H1 (cell line): ENCODE data around the gene PIK3R1. TPM values are rescaled to one million over a fixed set of nuclear protein-coding genes. Genes with fewer than 3 reads are reported as not detected.

ENCODE experiments used
- CTCF ChIA-PET: fragments of 300-600 bp; sonication (Branson Sonifier 250); formaldehyde crosslinking; loops from one replicate; lab custom pipeline; 2021; ENCODE audit not compliant: partially characterized antibody; lab: Charles Lee
- POLR2A ChIA-PET: fragments of 300-600 bp; sonication (Branson Sonifier 250); formaldehyde crosslinking; loops from one replicate; lab custom pipeline; 2021; ENCODE audit warnings: inconsistent platforms; ENCODE audit not compliant: partially characterized antibody; lab: Charles Lee
- DNase-seq, 2 experiments: peaks; one replicate each; pipeline versions ENCODE4 v3.0.0 to v3.0.0-alpha.2; 2010 to 2022; ENCODE audit warnings: low spot score in 2 of 2, low read depth in 1 of 2, mixed read lengths in 1 of 2
- FAIRE-seq: peaks from 2 replicates; lab custom pipeline; 2011; peaks lifted over from hg19 to GRCh38; lab: Jason Lieb, UNC
- H2AFZ ChIP-seq: 2 replicates; pipeline ENCODE4 v1.8.1; 2012; ENCODE audit warnings: low read length, inconsistent platforms
- H2AK5ac ChIP-seq: 2 replicates; pipeline ENCODE4 v1.6.1; 2013; ENCODE audit warnings: low read depth, low read length
- H2BK120ac ChIP-seq: replicated peaks from 2 replicates; pipeline ENCODE3; 2013; ENCODE audit warnings: low read depth, low read length, inconsistent platforms
- H2BK12ac ChIP-seq: 2 replicates; pipeline ENCODE4 v1.6.1; 2013; ENCODE audit warnings: low read depth, low read length
- H2BK15ac ChIP-seq: 2 replicates; pipeline ENCODE4 v1.6.1; 2013; ENCODE audit warnings: low read length
- H2BK20ac ChIP-seq: 2 replicates; pipeline ENCODE4 v1.6.1; 2013; ENCODE audit warnings: low read length
- H2BK5ac ChIP-seq: 2 replicates; pipeline ENCODE4 v1.6.1; 2013; ENCODE audit warnings: low read depth, low read length
- H3K14ac ChIP-seq: 2 replicates; pipeline ENCODE4 v1.6.1; 2013; ENCODE audit warnings: inconsistent platforms; ENCODE audit not compliant: insufficient read length
- H3K18ac ChIP-seq: 2 replicates; pipeline ENCODE4 v1.6.1; 2013; ENCODE audit warnings: low read length; ENCODE audit errors: extremely low read depth
- H3K23ac ChIP-seq: 2 replicates; pipeline ENCODE4 v1.6.1; 2013; ENCODE audit warnings: inconsistent platforms; ENCODE audit not compliant: insufficient read length
- H3K23me2 ChIP-seq: 2 replicates; pipeline ENCODE4 v1.6.1; 2013; ENCODE audit warnings: low read depth, low read length
- H3K27ac ChIP-seq: 2 replicates; pipeline ENCODE4 v1.6.1; 2011; ENCODE audit warnings: low read depth, low read length, inconsistent platforms
- H3K27me3 ChIP-seq, 4 experiments: replicated peaks in 1 of 4; 1 replicate in 1 of 4; 2 replicates in 3 of 4; pipeline versions ENCODE4 v1.6.1 to v1.8.1; 2011 to 2013; ENCODE audit warnings: low read length in 3 of 4, mild to moderate bottlenecking in 3 of 4, inconsistent platforms in 2 of 4, mixed read lengths in 2 of 4, moderate library complexity in 1 of 4; ENCODE audit not compliant: control insufficient read depth in 3 of 4, insufficient read depth in 3 of 4; ENCODE audit errors: extremely low read depth in 1 of 4
- H3K36me3 ChIP-seq, 4 experiments: 2 replicates each; pipeline versions ENCODE4 v1.6.1 to v1.8.1; 2011 to 2013; ENCODE audit warnings: mild to moderate bottlenecking in 4 of 4, low read length in 3 of 4, moderate library complexity in 2 of 4, control low read depth in 1 of 4, inconsistent platforms in 1 of 4; ENCODE audit not compliant: insufficient read depth in 4 of 4, control insufficient read depth in 2 of 4
- H3K4ac ChIP-seq: replicated peaks from 2 replicates; pipeline ENCODE3; 2013; ENCODE audit warnings: low read length, low read depth, mixed read lengths, inconsistent platforms; ENCODE audit not compliant: insufficient read length
- H3K4me1 ChIP-seq, 4 experiments: replicated peaks in 1 of 4; 1 replicate in 1 of 4; 2 replicates in 3 of 4; pipeline versions ENCODE4 v1.6.1 to v1.8.1; 2011 to 2013; ENCODE audit warnings: low read length in 3 of 4, inconsistent platforms in 2 of 4, mixed read lengths in 1 of 4; ENCODE audit not compliant: insufficient read depth in 4 of 4, control insufficient read depth in 3 of 4
- H3K4me2 ChIP-seq, 2 experiments: 2 replicates each; pipeline versions ENCODE4 v1.6.1 to v1.8.1; 2011 to 2013; ENCODE audit warnings: low read depth in 2 of 2, low read length in 2 of 2, control low read depth in 1 of 2, inconsistent platforms in 1 of 2, mild to moderate bottlenecking in 1 of 2; ENCODE audit not compliant: insufficient read depth in 1 of 2
- H3K4me3 ChIP-seq, 4 experiments: fragments of 200-600, 300-600 bp in 1 of 4; sonication (generic), shearing (Covaris generic), sonication (Bioruptor Twin) in 1 of 4; 2 replicates each; pipeline versions ENCODE4 v1.5.1 to v1.8.1; 2011 to 2016; ENCODE audit warnings: low read length in 4 of 4, low read depth in 3 of 4, control low read depth in 2 of 4, inconsistent platforms in 2 of 4, mild to moderate bottlenecking in 2 of 4, mixed read lengths in 1 of 4, moderate library complexity in 1 of 4; ENCODE audit not compliant: insufficient read depth in 2 of 4; ENCODE audit errors: extremely low read depth in 1 of 4
- H3K56ac ChIP-seq: replicated peaks from 2 replicates; pipeline ENCODE3; 2013; ENCODE audit warnings: low read depth, mild to moderate bottlenecking, mixed read lengths, low read length, inconsistent platforms; ENCODE audit not compliant: insufficient read length
- H3K79me1 ChIP-seq: 2 replicates; pipeline ENCODE4 v1.6.1; 2013; ENCODE audit warnings: low read depth, low read length, control low read depth
- H3K79me2 ChIP-seq, 2 experiments: 2 replicates each; pipeline versions ENCODE4 v1.6.1 to v1.8.1; 2012 to 2013; ENCODE audit warnings: low read length in 2 of 2, mild to moderate bottlenecking in 2 of 2, inconsistent platforms in 1 of 2; ENCODE audit not compliant: insufficient read depth in 2 of 2, control insufficient read depth in 1 of 2
- H3K9ac ChIP-seq, 4 experiments: replicated peaks in 1 of 4; 1 replicate in 1 of 4; 2 replicates in 3 of 4; pipeline versions ENCODE4 v1.6.1 to v1.8.1; 2011 to 2013; ENCODE audit warnings: low read depth in 3 of 4, low read length in 3 of 4, control low read depth in 2 of 4, mild to moderate bottlenecking in 2 of 4, moderate library complexity in 2 of 4, inconsistent platforms in 1 of 4; ENCODE audit errors: extremely low read depth in 1 of 4
- H3K9me3 ChIP-seq, 2 experiments: 2 replicates each; pipeline versions ENCODE4 v1.6.1 to v1.8.1; 2012 to 2013; ENCODE audit warnings: mild to moderate bottlenecking in 2 of 2, moderate library complexity in 2 of 2, control low read depth in 1 of 2, inconsistent platforms in 1 of 2, low read depth in 1 of 2, low read length in 1 of 2, mixed read lengths in 1 of 2; ENCODE audit not compliant: insufficient read depth in 2 of 2
- H4K20me1 ChIP-seq, 2 experiments: replicated peaks in 1 of 2; 2 replicates each; pipeline versions ENCODE3 to v1.8.1; 2011 to 2013; ENCODE audit warnings: inconsistent platforms in 2 of 2, low read length in 2 of 2, mild to moderate bottlenecking in 1 of 2; ENCODE audit not compliant: insufficient read depth in 2 of 2, control insufficient read depth in 1 of 2
- H4K5ac ChIP-seq: 2 replicates; pipeline ENCODE4 v1.6.1; 2013; ENCODE audit warnings: low read length, low read depth, mixed read lengths, inconsistent platforms; ENCODE audit not compliant: insufficient read length
- H4K8ac ChIP-seq: 2 replicates; pipeline ENCODE4 v1.8.0; 2013; ENCODE audit warnings: mild to moderate bottlenecking, moderate library complexity, low read length, inconsistent platforms; ENCODE audit not compliant: insufficient read depth; ENCODE audit errors: extremely low read depth
- H4K91ac ChIP-seq: replicated peaks from 2 replicates; pipeline ENCODE3; 2013; ENCODE audit warnings: low read length, mixed read lengths, inconsistent platforms; ENCODE audit not compliant: insufficient read length
- WGBS, 2 experiments: shearing (Covaris generic) in 1 of 2; methylation state at CpG; one replicate each; pipeline versions ENCODE4 v1.1.6 to v1.1.7; 2013 to 2015; ENCODE audit warnings: low lambda C conversion rate in 2 of 2, mixed read lengths in 2 of 2, inconsistent platforms in 1 of 2, low coverage in 1 of 2, missing lambda C conversion rate in 1 of 2; ENCODE audit not compliant: insufficient replicate concordance in 2 of 2, insufficient coverage in 1 of 2, insufficient read length in 1 of 2; ENCODE audit errors: extremely low coverage in 1 of 2, missing lambda C conversion rate in 1 of 2; 5-methylcytosine and 5-hydroxymethylcytosine counted together
- polyA plus RNA-seq, 7 experiments: library from polyadenylated mRNA; depleted of rRNA in 3 of 7; stranded (reverse) in 5 of 7; unstranded in 2 of 7; fragments of >200 nt in 5 of 7; fragments of 200-250 nt in 2 of 7; gene quantifications; 1 replicate in 5 of 7; 2 replicates in 1 of 7; 4 replicates in 1 of 7; pipeline versions ENCODE4 v1.2.1 to v1.2.3, GENCODE V29; 2011 to 2013; ENCODE audit warnings: missing spikeins in 2 of 7, mixed read lengths in 2 of 7
- total RNA-seq: library from RNA; stranded (reverse); fragmentation: NEBNext Ultra II Directional; extraction: Animal tissue kit (Norgen Biotek cat#: 25700); gene quantifications from 2 replicates; pipeline ENCODE4 v1.2.1, GENCODE V29; 2021

The PIK3R1 gene
- total and polyA plus RNA-seq, 2 of the 8 experiments (the other 6 are each of a cell fraction or from before 2014, with no cell fraction given), result 2.3 to 13.7 TPM

GRCh38 chr5:68191083-68191791, 24.3 kb upstream of the PIK3R1 start:
- no peak overlapping the region for H2BK5ac ChIP-seq
- H3K79me1 ChIP-seq, result no peaks in the 10 kb centered on the region
- no peak overlapping the region for H3K14ac ChIP-seq
- no peak overlapping the region for H3K4me2 ChIP-seq
- no peak overlapping the region for H3K23ac ChIP-seq
- no peak overlapping the region for H3K4me3 ChIP-seq
- H2BK12ac ChIP-seq, result 0 out of 2 replicates have a peak overlapping the region, but pooled peaks have one; percentile 75
- no peak overlapping the region for H2BK120ac ChIP-seq
- H2BK20ac ChIP-seq, result 0 out of 2 replicates have a peak overlapping the region, but pooled peaks have one; percentile 52
- H3K27ac ChIP-seq, result no peak overlapping the region
- H2AFZ ChIP-seq, result no peak overlapping the region
- no peak overlapping the region for H2AK5ac ChIP-seq
- no peak overlapping the region for H2BK15ac ChIP-seq
- H3K4ac ChIP-seq, result no peak overlapping the region
- no peak for DNase-seq
- H3K4me1 ChIP-seq, result peaks cover 4 to 21% (median 14%) of the 10 kb centered on the region in 4 experiments; a peak in 4 of 7 replicates
- no peaks in the 10 kb centered on the region for H3K23me2 ChIP-seq
- peaks cover 0 to 2% of the 10 kb centered on the region in 2 experiments; a peak in 1 of 4 replicates for H3K9me3 ChIP-seq
- no peaks in the 10 kb centered on the region for H3K79me2 ChIP-seq
- H3K56ac ChIP-seq, result no peak overlapping the region
- no peaks in the 10 kb centered on the region; a peak in 1 of 7 replicates for H3K27me3 ChIP-seq
- no peak overlapping the region for H4K8ac ChIP-seq
- CTCF ChIA-PET, result interaction anchor here (0.6 to 1.4 kb wide), 4 partner anchors 11 to 946 kb away, joined by 3 to 7 read pairs (median 4); partner anchors contain the start of gene PIK3R1
- H4K5ac ChIP-seq, result no peak overlapping the region
- POLR2A ChIA-PET, result interaction anchor here (0.9 kb wide), 1 partner anchor 25 kb away, joined by 4 read pairs; the partner anchor contains the start of gene PIK3R1
- no peaks in the 10 kb centered on the region for H4K20me1 ChIP-seq
- WGBS, 2 experiments, result 94% methylated on average over 1 of the region's 1 CpG; no CpG with 5 or more reads in 1 of the 2 experiments
- peak overlapping the region; percentile 37 for H4K91ac ChIP-seq
- no peak overlapping the region for H3K9ac ChIP-seq
- FAIRE-seq, result no peak
- H3K18ac ChIP-seq, result no peak overlapping the region
- H3K36me3 ChIP-seq, result no peaks in the 10 kb centered on the region
